Stimulated activated CD4-positive, alpha-beta T cell treated with anti-CD3 and anti-CD28 coated beads, Interleukin-2, amount 100 ng/mL, for 48 hours (primary cell): ENCODE measurements around the gene R3HDM2.
"Not testable (repeated sequence)": the region's sequence is repeated elsewhere in the genome, so short reads cannot be mapped to it uniquely, and the experiment has no call there.

Experiments used
- DNase-seq, 2 donors: peaks; one replicate each; pipeline ENCODE4 v3.0.0-alpha.2; 2020

The R3HDM2 gene

DNA sequence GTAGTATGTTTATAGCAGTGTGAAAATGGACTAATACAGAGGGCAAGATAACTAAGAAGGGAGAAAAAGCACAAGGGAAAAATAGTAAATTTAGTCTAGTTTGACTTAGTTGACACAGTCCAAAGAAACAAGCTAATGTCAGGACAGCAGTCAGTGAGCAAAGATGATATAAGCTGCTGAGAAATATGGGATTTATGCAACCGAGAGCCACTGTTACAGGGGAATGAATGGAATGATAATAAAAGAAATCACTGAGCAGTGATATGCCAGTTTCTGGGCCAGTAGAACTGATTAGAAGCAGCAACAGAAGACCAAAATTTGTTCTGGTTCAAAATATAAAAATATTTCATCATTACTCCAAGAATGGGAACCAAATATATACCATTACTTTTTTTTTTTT lies 60.1 kb downstream of the R3HDM2 start:
- no peak for DNase-seq

GRCh38 chr12:57370072-57370471 lies 60.8 kb downstream of the R3HDM2 start:
- no peak for DNase-seq

DNA sequence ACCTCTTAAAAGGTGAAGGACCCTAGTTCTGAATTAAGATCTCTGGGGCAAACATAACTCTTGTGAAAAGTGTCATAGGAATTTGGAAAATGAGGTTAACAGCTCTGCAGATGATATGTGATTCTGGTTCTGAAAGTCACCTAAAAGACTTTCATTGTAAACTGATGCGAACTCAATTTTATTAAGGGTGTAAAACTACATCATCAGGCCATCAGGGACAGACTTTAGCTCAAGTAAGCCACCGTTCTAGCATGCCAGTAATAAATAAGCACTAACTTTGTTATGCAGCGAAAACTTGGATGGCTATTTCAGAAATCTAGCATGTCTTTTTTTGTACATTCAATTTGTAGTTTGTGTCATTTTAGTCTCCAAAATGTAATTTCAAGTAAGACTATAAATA lies 61.6 kb downstream of the R3HDM2 start:
- no peak for DNase-seq

GRCh38 chr12:57368349-57369095 lies 62.3 kb downstream of the R3HDM2 start:
- DNase-seq: no peak

GRCh38 chr12:57367121-57367520 lies 63.7 kb downstream of the R3HDM2 start:
- DNase-seq: no peak

DNA sequence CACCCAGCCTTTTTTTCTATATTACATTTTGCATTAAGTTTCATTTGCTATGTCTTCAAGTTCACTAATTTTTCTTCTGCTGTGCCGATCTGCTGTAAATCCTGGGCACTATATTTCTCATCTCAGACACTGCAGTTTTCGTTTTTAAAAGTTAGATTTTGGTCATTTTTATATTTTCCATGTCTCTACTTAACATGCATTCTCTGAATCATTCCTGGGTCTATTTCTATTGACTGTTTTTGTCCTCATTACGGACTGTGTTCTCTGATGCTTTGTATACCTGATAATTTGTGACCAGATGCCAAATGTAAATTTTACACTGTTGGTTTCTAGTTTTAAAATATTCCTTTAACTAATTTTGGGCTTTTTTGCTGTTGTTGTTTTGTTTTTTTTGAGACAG lies 64.5 kb downstream of the R3HDM2 start:
- DNase-seq: no peak

DNA sequence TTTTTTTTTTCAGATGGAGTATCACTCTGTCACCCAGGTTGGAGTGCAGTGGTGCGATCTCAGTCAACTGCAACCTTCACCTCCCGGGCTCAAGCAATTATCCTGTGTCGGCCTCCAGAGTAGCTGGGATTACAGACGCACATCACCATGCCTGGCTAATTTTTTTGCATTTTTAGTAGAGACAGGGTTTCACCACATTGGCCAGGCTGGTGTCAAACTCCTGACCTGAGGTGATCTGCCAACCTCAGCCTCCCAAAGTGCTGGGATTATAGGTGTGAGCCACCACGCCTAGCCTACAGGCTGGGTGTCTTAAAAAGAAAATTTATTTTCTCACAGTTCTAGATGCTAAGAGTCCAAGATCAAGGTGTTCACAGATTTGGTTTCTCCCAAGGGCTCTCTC lies 66.7 kb downstream of the R3HDM2 start:
- DNase-seq: not testable (repeated sequence)

DNA sequence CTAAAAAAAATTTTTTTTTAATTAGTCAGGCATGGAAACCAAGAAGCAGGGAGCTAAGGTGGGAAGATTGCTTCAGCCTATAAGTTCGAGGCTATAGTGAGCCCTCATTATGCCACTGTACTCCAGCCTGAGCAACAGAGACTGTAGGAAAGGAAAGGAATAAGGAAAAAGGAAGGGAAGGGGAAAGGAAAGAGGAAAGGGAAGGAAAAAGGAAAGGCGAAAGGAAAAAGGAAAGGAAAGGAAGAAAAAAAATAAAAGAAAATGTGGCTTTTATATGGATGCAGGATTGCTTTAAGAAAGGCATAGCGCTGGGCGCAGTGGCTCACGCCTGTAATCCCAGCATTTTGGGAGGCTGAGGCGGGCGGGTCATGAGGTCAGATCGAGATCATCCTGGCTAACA lies 70.4 kb downstream of the R3HDM2 start:
- no peak for DNase-seq

- no peak for DNase-seq
Observed at GRCh38 chr12:57358646-57359045, 72.2 kb downstream of the R3HDM2 start.

DNA sequence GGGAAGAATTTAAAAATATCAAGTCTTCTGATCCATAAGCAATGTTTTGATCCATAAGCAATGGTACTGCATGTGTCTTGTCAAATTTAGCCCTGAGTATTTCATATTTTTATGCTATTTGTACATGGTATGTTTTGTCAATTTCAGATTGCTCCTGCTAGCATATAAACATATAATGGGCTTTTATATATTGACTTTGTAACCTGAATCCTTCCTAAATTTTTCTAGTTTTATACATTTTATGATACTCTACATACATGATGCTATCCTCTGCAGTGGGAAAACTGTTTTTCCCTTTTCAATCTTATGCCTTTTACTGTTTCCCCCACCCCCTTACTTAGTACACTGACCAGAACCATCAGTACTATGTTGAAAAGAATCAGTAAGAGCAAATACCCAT lies 75.1 kb downstream of the R3HDM2 start:
- DNase-seq: no peak

DNA sequence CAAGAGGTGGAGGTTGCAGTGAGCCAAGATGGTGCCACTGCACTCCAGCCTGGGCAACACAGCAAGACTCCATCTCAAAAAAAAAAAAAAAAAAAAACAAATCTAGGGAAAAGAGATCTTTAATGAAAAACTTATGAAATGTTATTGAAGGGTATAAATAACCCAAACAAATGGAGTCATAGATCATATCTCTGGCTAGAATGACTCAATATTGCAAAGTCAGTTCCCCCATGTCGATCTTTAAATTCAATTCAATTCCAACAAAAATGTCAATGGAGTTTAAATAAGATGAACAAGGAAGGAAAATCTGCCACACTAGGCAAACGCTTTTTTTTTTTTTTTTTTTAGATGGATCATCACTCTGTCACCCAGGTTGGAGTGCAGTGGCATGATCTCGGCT lies 78.7 kb downstream of the R3HDM2 start:
- DNase-seq: no peak

GRCh38 chr12:57347284-57347683 lies 83.6 kb downstream of the R3HDM2 start:
- DNase-seq: no peak

DNA sequence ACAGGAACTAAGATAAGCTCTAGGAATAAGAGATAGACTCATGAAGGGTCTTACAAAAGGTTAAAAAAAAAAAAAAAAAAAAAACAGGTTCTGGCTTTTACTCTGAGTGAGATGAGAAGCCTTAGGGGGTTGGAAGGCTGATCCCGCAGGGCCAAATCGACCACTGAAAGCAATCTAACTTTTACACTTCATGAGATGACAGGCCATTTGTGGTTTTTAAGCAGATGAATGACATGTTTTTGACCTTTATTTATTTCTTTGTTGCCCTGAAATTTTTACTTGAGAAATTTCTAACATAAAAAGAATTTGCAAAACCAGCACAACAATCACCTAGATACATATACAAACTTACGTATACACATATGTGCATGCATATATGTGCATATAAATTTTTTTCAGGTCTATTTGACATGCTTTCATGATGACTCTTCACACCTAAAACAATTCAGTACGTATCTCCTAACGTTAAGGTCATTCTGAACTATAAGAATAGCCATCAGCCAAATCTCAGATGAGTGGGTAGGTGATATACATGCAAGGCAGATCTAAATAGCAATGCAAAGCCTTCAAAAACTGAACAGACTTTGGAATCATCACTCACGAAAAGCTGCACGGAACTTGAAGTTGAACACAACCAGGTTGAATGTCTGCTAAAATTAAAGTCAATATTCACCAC lies 87.0 kb downstream of the R3HDM2 start:
- no peak for DNase-seq

- DNase-seq: no peak
Observed at GRCh38 chr12:57342207-57342691, 88.6 kb downstream of the R3HDM2 start.

GRCh38 chr12:57341275-57341990 lies 89.4 kb downstream of the R3HDM2 start:
- no peak for DNase-seq

DNA sequence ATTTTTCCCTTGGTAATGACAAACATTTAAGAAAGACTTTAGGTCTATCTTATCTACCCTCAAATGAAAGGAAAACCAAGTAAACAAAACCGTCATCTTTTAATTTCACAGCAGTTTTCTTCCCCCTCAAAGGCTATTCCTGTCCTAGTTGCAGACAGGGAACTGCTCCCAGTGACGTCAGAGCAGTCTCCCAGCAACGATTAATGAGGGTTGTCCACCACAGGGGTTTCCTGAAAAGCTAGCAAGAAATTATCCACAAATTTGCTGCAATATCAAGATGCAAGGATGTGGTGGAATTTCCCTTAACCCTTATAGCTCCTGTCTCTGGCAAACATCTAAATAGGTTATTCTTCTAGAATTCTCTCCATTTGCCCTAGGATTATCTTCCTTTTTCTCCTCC lies 90.7 kb downstream of the R3HDM2 start:
- DNase-seq: no peak

- DNase-seq: not testable (repeated sequence)
Observed at GRCh38 chr12:57336299-57336698, 94.5 kb downstream of the R3HDM2 start.

- no peak for DNase-seq
Observed at GRCh38 chr12:57334219-57334618, 96.6 kb downstream of the R3HDM2 start.

GRCh38 chr12:57332646-57333312 lies 98.1 kb downstream of the R3HDM2 start:
- no peak for DNase-seq

- no peak for DNase-seq
Observed at GRCh38 chr12:57330992-57331391, 99.9 kb downstream of the R3HDM2 start.

DNA sequence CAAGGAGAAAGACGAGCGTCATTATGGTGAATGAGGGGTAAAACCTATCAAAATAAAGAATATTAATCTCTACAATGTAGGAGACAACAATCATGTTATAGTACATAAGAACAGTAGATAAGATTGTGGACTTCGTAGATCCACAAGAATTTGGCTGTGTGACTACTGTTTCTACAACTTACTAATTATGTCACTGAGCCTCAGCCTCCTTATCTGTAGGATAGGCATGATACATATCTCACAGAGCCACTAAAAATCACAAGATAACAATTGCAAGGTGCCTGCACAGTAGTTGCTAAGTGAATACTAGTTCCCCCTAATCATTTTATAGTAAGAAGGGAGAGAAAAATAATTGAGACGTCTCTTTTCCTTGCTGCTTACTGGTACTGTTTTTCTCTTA lies 101.6 kb downstream of the R3HDM2 start:
- DNase-seq: no peak

DNA sequence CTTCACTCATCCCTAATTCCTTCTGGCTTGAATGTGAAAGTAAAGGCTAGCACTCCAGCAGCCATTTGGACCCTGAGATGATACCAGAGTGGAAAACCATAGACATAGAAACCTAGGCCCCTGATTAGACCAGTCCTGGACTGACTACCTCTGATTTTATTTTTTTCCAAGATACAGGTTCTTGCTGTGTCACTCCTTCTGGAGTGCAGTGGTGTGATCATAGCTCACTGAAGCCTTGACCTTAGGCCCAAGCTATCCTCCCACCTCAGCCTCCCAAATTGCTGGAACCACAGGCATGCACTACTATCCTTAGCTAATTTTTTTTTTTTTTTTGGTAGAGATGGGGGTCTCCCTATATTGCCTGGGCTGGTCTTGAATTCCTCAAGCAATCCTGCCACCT lies 105.4 kb downstream of the R3HDM2 start:
- no peak for DNase-seq

- DNase-seq: no peak
Observed at GRCh38 chr12:57323416-57323815, 107.4 kb downstream of the R3HDM2 start.
